B cell (primary cell): ENCODE data around the gene TNFAIP1.

Source experiments
- EZH2 ChIP-seq: IDR thresholded peaks from 2 replicates; pipeline ENCODE4 v1.6.1; 2012; ENCODE audit warnings: borderline replicate concordance, low read depth, mild to moderate bottlenecking, moderate library complexity, low read length; ENCODE audit not compliant: insufficient read depth, poor library complexity, severe bottlenecking
- TF ChIP-seq, protein P1 (sequence below): fragments of 200-600 bp; IDR thresholded peaks from one replicate; pipeline ENCODE4 v1.8.0; 2022; ENCODE audit warnings: antibody characterized with exemption, mild to moderate bottlenecking

GRCh38 chr17:28368306-28368831, 32.8 kb downstream of the TNFAIP1 start:
- TF ChIP-seq, protein P1, sequence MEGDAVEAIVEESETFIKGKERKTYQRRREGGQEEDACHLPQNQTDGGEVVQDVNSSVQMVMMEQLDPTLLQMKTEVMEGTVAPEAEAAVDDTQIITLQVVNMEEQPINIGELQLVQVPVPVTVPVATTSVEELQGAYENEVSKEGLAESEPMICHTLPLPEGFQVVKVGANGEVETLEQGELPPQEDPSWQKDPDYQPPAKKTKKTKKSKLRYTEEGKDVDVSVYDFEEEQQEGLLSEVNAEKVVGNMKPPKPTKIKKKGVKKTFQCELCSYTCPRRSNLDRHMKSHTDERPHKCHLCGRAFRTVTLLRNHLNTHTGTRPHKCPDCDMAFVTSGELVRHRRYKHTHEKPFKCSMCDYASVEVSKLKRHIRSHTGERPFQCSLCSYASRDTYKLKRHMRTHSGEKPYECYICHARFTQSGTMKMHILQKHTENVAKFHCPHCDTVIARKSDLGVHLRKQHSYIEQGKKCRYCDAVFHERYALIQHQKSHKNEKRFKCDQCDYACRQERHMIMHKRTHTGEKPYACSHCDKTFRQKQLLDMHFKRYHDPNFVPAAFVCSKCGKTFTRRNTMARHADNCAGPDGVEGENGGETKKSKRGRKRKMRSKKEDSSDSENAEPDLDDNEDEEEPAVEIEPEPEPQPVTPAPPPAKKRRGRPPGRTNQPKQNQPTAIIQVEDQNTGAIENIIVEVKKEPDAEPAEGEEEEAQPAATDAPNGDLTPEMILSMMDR, result no peak
- TF ChIP-seq EZH2, result no peak
